DMS 273 (cell line): Measurements from ENCODE around the gene PCDHB3.
A peak's percentile ranks its signal among the peaks of the same experiment; 100 is the strongest.
"Not testable (repeated sequence)": the region's sequence is repeated elsewhere in the genome, so short reads cannot be mapped to it uniquely, and the experiment has no call there.

Experiments used
- DNase-seq: peaks from one replicate; lab custom pipeline; 2025; ENCODE audit not compliant: unreplicated experiment; lab: John Stamatoyannopoulos, UW

PCDHB3 gene

GRCh38 chr5:141100243-141100805, at the start of gene PCDHB3:
PCDHB3 (plus strand) TSS chr5:141100473; CDS start chr5:141100650, 177 bp downstream.
- DNase-seq = peak; percentile 3

GRCh38 chr5:141050622-141051520, 49.4 kb upstream of the PCDHB3 start, which contains the start of gene PCDHB1:
PCDHB1 (plus strand) TSS chr5:141051374; CDS start chr5:141051471, 97 bp downstream.
- peak; percentile 84 for DNase-seq

DNA sequence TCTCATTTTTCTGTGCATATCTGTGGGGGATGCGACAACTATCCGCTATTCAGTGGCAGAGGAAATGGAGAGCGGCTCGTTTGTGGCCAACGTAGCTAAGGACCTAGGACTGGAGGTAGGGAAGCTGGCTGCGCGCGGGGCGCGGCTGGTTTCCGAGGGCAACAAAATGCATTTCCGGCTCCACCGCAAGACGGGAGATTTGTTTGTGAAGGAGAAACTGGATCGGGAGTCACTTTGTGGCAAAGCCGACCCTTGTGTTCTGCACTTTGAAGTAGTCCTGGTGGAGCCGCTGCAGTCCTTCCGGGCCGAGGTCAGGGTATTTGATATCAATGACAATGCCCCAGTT, 48.8 kb upstream of the PCDHB3 start:
- DNase-seq = peak; percentile 83

- DNase-seq = no peak
Measured at GRCh38 chr5:141077826-141078225, 22.4 kb upstream of the PCDHB3 start.

DNA sequence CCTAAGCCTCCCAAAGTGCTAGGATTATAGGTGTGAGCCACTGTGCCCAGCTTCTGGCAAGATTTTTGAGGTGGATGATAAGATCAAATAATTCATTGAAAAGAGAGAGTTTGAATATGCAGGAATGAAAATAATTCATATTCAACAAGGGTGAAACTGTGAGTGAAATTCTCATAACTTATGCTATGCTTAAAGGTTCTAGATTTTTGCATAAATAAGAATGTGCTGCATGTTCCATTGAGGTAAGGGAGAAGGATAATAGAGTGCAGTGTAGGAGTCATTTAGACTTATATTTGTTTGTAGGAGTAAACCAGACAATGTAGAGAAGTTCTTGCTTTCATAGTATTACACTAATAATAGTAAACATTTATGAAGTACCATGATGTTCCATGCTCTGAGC, 18.0 kb upstream of the PCDHB3 start:
- no peak for DNase-seq

DNA sequence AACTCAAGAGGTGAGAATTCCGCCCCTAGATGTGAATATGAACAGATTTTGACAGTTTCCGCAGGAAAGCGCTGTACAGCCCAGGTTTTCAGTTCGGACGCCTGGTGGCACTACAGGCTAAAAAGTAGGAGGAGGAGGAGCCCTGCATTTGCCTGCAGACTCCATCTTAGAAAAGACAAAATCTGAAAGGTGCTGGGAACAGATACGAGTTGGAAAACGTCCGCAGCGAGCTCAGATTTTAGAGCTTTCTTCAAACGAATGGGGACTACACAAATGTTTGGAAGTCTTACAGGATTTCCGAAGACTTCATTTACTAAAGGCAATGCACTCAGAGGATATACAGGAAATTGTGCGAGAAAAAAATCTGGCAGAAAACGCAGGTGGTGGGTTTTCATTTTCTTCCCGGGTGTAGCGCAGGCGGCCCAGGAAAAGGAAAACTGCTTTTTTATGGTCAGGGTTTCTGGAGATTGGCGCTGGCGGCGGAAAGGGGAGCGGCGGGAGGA, 15.7 kb upstream of the PCDHB3 start:
- DNase-seq = peak; percentile 81

DNA sequence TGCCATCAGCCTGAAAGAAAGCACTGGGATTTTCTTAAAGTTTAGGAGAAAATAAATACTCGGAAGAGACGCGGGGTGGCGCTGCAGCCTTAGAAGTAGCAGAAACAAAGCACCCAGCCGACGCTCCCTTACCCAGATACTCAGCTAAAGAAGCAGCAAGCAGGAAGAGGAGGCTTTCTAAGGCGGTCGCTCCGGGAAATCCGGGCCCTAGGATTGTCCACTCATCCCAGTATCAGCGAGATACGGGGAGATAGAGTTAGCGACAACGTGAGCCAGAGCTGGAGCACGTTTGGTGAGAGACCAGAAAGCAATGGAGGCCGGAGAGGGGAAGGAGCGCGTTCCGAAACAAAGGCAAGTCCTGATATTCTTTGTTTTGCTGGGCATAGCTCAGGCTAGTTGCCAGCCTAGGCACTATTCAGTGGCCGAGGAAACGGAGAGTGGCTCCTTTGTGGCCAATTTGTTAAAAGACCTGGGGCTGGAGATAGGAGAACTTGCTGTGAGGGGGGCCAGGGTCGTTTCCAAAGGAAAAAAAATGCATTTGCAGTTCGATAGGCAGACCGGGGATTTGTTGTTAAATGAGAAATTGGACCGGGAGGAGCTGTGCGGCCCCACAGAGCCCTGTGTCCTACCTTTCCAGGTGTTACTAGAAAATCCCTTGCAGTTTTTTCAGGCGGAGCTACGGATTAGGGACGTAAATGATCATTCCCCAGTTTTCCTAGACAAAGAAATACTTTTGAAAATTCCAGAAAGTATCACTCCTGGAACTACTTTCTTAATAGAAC, 5.6 kb upstream of the PCDHB3 start, which contains the start of gene PCDHB2:
Gene PCDHB2 (plus strand): TSS at position 135 of the 782 bp plus-strand sequence. CDS start 176 bp downstream, at position 311.
- DNase-seq = peak; percentile 4

DNA sequence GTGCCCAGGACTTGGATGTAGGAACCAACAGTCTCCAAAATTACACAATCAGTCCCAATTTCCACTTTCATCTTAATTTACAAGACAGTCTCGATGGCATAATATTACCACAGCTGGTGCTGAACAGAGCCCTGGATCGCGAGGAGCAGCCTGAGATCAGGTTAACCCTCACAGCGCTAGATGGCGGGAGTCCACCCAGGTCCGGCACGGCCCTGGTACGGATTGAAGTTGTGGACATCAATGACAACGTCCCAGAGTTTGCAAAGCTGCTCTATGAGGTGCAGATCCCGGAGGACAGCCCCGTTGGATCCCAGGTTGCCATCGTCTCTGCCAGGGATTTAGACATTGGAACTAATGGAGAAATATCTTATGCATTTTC, 5.0 kb upstream of the PCDHB3 start:
- no peak for DNase-seq

DNA sequence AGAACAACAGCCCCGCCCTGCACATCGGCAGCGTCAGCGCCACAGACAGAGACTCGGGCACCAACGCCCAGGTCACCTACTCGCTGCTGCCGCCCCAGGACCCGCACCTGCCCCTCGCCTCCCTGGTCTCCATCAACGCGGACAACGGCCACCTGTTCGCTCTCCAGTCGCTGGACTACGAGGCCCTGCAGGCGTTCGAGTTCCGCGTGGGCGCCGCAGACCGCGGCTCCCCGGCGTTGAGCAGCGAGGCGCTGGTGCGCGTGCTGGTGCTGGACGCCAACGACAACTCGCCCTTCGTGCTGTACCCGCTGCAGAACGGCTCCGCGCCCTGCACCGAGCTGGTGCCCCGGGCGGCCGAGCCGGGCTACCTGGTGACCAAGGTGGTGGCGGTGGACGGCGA, 4.1 kb upstream of the PCDHB3 start:
- not testable (repeated sequence) for DNase-seq

DNA sequence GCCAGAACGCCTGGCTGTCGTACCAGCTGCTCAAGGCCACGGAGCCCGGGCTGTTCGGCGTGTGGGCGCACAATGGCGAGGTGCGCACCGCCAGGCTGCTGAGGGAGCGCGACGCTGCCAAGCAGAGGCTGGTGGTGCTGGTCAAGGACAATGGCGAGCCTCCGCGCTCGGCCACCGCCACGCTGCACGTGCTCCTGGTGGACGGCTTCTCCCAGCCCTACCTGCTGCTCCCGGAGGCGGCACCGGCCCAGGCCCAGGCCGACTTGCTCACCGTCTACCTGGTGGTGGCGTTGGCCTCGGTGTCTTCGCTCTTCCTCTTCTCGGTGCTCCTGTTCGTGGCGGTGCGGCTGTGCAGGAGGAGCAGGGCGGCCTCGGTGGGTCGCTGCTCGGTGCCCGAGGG, 3.7 kb upstream of the PCDHB3 start:
- DNase-seq = not testable (repeated sequence)

DNA sequence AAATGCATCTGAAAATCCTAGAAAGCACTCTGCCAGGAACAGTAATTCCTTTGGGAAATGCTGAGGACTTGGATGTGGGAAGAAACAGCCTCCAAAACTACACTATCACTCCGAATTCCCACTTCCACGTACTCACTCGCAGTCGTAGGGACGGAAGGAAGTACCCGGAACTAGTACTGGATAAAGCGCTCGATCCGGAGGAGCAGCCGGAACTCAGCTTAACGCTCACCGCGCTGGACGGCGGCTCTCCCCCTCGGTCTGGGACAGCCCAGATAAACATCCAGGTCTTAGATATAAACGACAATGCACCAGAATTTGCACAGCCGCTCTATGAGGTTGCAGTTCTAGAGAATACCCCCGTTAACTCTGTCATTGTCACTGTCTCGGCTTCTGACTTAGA, 786 bp downstream of the PCDHB3 start:
- no peak for DNase-seq

GRCh38 chr5:141102070-141102469, 1.8 kb downstream of the PCDHB3 start:
- DNase-seq = not testable (repeated sequence)

DNA sequence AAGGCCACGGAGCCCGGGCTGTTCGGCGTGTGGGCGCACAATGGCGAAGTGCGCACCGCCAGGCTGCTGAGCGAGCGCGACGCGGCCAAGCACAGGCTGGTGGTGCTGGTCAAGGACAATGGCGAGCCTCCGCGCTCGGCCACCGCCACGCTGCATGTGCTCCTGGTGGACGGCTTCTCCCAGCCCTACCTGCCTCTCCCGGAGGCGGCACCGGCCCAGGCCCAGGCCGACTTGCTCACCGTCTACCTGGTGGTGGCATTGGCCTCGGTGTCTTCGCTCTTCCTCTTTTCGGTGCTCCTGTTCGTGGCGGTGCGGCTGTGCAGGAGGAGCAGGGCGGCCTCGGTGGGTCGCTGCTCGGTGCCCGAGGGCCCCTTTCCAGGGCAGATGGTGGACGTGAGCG, 2.2 kb downstream of the PCDHB3 start:
- DNase-seq = not testable (repeated sequence)

- no peak for DNase-seq
Measured at GRCh38 chr5:141105350-141105749, 5.1 kb downstream of the PCDHB3 start.

DNA sequence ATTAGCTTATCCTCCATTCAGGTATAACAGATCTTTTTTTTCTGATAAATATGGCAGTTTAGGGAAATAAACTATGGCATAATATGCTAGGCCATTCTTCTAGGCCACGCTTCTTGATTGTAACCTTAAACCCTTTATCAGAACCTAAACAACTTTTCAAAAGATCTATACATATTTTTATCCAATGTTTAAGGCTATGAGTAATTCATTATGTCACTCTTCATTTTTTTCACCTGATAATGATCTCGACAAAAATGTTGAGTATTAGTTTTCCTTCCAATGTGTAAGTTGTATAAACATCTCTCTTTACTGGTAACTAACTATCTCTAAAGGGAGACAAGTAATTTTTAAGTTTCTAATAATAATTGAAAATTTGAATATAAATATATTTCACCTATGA, 19.0 kb downstream of the PCDHB3 start:
- DNase-seq = no peak

GRCh38 chr5:141121563-141121962, 21.3 kb downstream of the PCDHB3 start, which contains the start of gene PCDHB4:
PCDHB4 (plus strand) TSS chr5:141121818; CDS start chr5:141121999, 181 bp downstream.
- no peak for DNase-seq

- no peak for DNase-seq
Measured at GRCh38 chr5:141121985-141122384, 21.7 kb downstream of the PCDHB3 start.

GRCh38 chr5:141123396-141124135, 23.3 kb downstream of the PCDHB3 start:
- DNase-seq = not testable (repeated sequence)

DNA sequence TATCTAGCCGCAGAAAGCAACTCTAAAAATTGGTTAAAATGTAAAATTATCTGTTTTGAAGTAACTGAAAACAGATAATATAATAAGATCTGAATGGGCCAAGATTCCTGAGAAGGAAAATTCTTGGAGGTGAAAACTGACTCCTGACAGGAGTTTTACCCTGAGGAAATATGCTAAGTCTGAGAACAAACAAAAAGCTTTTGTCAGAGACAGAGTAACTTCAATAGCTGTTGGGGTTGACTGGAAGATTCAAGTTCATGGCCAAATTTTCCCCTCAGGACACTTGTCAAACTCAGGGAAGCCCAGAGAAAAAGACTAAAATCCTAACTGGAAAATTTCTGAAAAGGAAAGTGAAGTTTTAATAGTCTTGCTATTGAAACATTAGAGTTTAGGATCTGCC, 27.0 kb downstream of the PCDHB3 start:
- DNase-seq = no peak

DNA sequence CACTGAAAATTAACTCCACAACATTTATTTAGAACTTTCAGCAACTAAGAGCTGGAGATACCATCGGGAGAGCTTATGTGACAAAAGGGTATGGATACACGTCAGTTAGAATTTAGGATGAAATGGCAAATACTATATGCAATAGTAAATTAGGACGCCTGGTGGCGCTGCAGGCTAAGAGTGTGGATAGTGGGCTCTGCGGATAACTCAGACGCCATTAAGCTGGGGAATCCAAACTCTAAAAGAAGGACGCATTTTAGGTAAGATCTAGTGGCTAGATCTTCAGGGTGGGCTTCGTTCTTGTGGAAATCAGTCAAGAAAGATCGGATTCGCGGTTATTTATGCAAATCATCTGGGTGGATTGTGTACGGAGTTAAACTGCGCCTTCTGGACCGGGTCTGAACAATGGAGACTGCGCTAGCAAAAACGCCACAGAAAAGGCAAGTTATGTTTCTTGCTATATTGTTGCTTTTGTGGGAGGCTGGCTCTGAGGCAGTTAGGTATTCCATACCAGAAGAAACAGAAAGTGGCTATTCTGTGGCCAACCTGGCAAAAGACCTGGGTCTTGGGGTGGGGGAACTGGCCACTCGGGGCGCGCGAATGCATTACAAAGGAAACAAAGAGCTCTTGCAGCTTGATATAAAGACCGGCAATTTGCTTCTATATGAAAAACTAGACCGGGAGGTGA, 34.9 kb downstream of the PCDHB3 start, which contains the start of gene PCDHB5:
Gene PCDHB5 (plus strand): TSS at position 177 of the 688 bp plus-strand sequence. CDS start 229 bp downstream, at position 406.
- peak; percentile 33 for DNase-seq
